Liver (tissue), 9 donors: ENCODE measurements around the gene AFF2. TPM values are rescaled to one million over a fixed set of nuclear protein-coding genes. Genes with fewer than 3 reads are reported as not detected.

Experiments used
- DNase-seq: peaks from one replicate; pipeline ENCODE4 v3.0.0-alpha.2; 2017; ENCODE audit warnings: low spot score
- H3K27ac ChIP-seq, 2 donors: one replicate each; pipeline ENCODE4 v1.7.0; 2013; ENCODE audit warnings: inconsistent platforms in 2 of 2, low read length in 2 of 2, control low read depth in 1 of 2, low read depth in 1 of 2, mild to moderate bottlenecking in 1 of 2
- H3K27me3 ChIP-seq, 4 donors: one replicate each; pipeline versions ENCODE4 v1.6.1 to v1.7.0; 2013; ENCODE audit warnings: low read length in 3 of 4, inconsistent platforms in 1 of 4, mild to moderate bottlenecking in 1 of 4, moderate library complexity in 1 of 4; ENCODE audit not compliant: control insufficient read depth in 4 of 4, insufficient read depth in 4 of 4
- H3K36me3 ChIP-seq, 4 donors: one replicate each; pipeline versions ENCODE4 v1.6.1 to v1.7.0; 2013; ENCODE audit warnings: low read length in 3 of 4, mild to moderate bottlenecking in 3 of 4, low read depth in 1 of 4, moderate library complexity in 1 of 4; ENCODE audit not compliant: control insufficient read depth in 4 of 4, insufficient read depth in 3 of 4
- H3K4me1 ChIP-seq, 4 donors: one replicate each; pipeline versions ENCODE4 v1.6.1 to v1.7.0; 2013; ENCODE audit warnings: low read length in 3 of 4, mild to moderate bottlenecking in 3 of 4, moderate library complexity in 1 of 4; ENCODE audit not compliant: control insufficient read depth in 4 of 4, insufficient read depth in 4 of 4
- H3K4me3 ChIP-seq, 3 donors: one replicate each; pipeline versions ENCODE4 v1.6.1 to v1.7.0; 2013; ENCODE audit warnings: low read length in 3 of 3, control low read depth in 1 of 3, low read depth in 1 of 3, mild to moderate bottlenecking in 1 of 3
- H3K9ac ChIP-seq, 2 donors: one replicate each; pipeline ENCODE4 v1.7.0; 2013; ENCODE audit warnings: low read length in 2 of 2, mild to moderate bottlenecking in 2 of 2, moderate library complexity in 2 of 2, control low read depth in 1 of 2, low read depth in 1 of 2
- H3K9me3 ChIP-seq, 4 donors: one replicate each; pipeline versions ENCODE4 v1.6.1 to v1.7.0; 2013; ENCODE audit warnings: low read length in 3 of 4; ENCODE audit not compliant: control insufficient read depth in 4 of 4
- EGR1 ChIP-seq, 2 donors: IDR thresholded peaks; 2 replicates each; pipeline ENCODE4 v1.6.1; 2016 to 2018; ENCODE audit warnings: antibody characterized with exemption in 2 of 2, low read depth in 2 of 2
- FOXA1 ChIP-seq: IDR thresholded peaks from 2 replicates; pipeline ENCODE4 v1.6.1; 2016; ENCODE audit warnings: antibody characterized with exemption
- FOXA2 ChIP-seq: IDR thresholded peaks from 2 replicates; pipeline ENCODE4 v1.6.1; 2016; ENCODE audit warnings: antibody characterized with exemption
- GABPA ChIP-seq, 2 donors: IDR thresholded peaks in 1 of 2; conservative IDR thresholded peaks in 1 of 2; 2 replicates each; pipeline ENCODE4 v1.6.1; 2016; ENCODE audit warnings: antibody characterized with exemption in 2 of 2, mild to moderate bottlenecking in 1 of 2, moderate library complexity in 1 of 2
- HNF4A ChIP-seq, 2 donors: conservative IDR thresholded peaks; 2 replicates each; pipeline ENCODE4 v1.6.1; 2016; ENCODE audit warnings: antibody characterized with exemption in 2 of 2, mild to moderate bottlenecking in 2 of 2
- HNF4G ChIP-seq: IDR thresholded peaks from 2 replicates; pipeline ENCODE4 v1.6.1; 2016; ENCODE audit warnings: antibody characterized with exemption
- JUND ChIP-seq, 2 donors: IDR thresholded peaks; 2 replicates each; pipeline ENCODE4 v1.6.1; 2016; ENCODE audit warnings: antibody characterized with exemption in 2 of 2
- NR2F2 ChIP-seq: IDR thresholded peaks from 2 replicates; pipeline ENCODE4 v1.6.1; 2016; ENCODE audit warnings: antibody characterized with exemption
- RXRA ChIP-seq, 2 donors: IDR thresholded peaks; 2 replicates each; pipeline ENCODE4 v1.6.1; 2017 to 2018; ENCODE audit warnings: antibody characterized with exemption in 2 of 2, mild to moderate bottlenecking in 1 of 2
- SP1 ChIP-seq: IDR thresholded peaks from 2 replicates; pipeline ENCODE4 v1.6.1; 2018; ENCODE audit warnings: antibody characterized with exemption, mild to moderate bottlenecking
- TAF1 ChIP-seq: conservative IDR thresholded peaks from 2 replicates; pipeline ENCODE4 v1.6.1; 2016; ENCODE audit warnings: antibody characterized with exemption, mild to moderate bottlenecking
- YY1 ChIP-seq: IDR thresholded peaks from 2 replicates; pipeline ENCODE4 v1.6.1; 2016; ENCODE audit warnings: antibody characterized with exemption, mild to moderate bottlenecking
- WGBS: extraction: QIAGEN DNeasy Blood & Tissue Kit; methylation state at CpG from one replicate; pipeline ENCODE4 v1.1.7; 2013; 5-methylcytosine and 5-hydroxymethylcytosine counted together
- polyA plus RNA-seq, 2 donors: library from polyadenylated mRNA; stranded (reverse) in 1 of 2; unstranded in 1 of 2; fragments of 200-250 nt in 1 of 2; fragments of >200 nt in 1 of 2; fragmentation: Nextera tagmentation in 1 of 2; extraction: Ambion mirVana in 1 of 2; gene quantifications; one replicate each; pipeline versions ENCODE4 v1.2.1 to v1.2.3, GENCODE V29; 2013 to 2015
- total RNA-seq, 2 donors: library from RNA; depleted of rRNA; stranded (reverse); fragments of >200 nt; gene quantifications; one replicate each; pipeline ENCODE4 v1.2.3, GENCODE V29; 2014
- TF ChIP-seq, protein P1 (sequence below): IDR thresholded peaks from 2 replicates; pipeline ENCODE4 v1.6.1; 2016; ENCODE audit warnings: antibody characterized with exemption
- TF ChIP-seq, protein P2 (sequence below): IDR thresholded peaks from 2 replicates; pipeline ENCODE4 v1.6.1; 2016; ENCODE audit warnings: antibody characterized with exemption
- TF ChIP-seq, protein P3 (sequence below): IDR thresholded peaks from 2 replicates; pipeline ENCODE4 v1.6.1; 2016; ENCODE audit warnings: antibody characterized with exemption
- TF ChIP-seq, protein P4 (sequence below): fragments of 150-350 bp; IDR thresholded peaks from 2 replicates; pipeline ENCODE4 v1.5.1; 2017; ENCODE audit warnings: improper control_type of control experiment, low read depth, low read length; ENCODE audit not compliant: missing input control
- donor health status: healthy.
- donor health status: healthy.
- donor health status: healthy.
- donor health status: healthy.
- donor health status: healthy.

AFF2 gene
- total and polyA plus RNA-seq, 4 donors, result 0.01 to 1.6 (median 0.50) TPM; not detected in 1

DNA sequence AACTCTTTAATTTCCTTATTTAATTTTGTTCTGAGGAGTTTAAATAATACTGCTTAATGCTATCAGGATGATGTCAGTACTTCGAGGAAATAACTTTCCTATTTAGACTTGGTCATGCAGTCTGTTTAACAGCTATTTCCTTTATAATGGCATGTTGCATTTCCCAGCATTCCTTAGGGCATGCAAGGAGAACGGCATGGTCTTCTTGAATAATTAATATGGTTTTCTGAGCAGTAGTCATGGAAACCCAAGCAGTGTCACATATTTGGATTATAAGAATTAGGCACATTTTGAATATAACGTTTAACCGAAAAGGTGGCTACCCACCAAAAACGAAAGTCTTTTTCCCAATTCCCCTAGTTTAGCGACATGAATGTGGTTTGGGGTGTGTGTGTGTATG, 76.0 kb downstream of the AFF2 start:
- H3K4me3 ChIP-seq, result no peak overlapping the region
- no peak overlapping the region for H3K9ac ChIP-seq
- no peaks in the 10 kb centered on the region for H3K36me3 ChIP-seq
- H3K9me3 ChIP-seq, result no peaks in the 10 kb centered on the region
- no peaks in the 10 kb centered on the region for H3K27me3 ChIP-seq
- H3K4me1 ChIP-seq, result no peaks in the 10 kb centered on the region
- H3K27ac ChIP-seq, result no peak overlapping the region
- 79% methylated on average over 6 of the region's 6 CpGs for WGBS
- no peak for DNase-seq
- TF ChIP-seq SP1, result no peak
- TF ChIP-seq YY1, result no peak
- TF ChIP-seq NR2F2, result no peak
- TF ChIP-seq HNF4G, result no peak
- TF ChIP-seq FOXA1, result no peak
- no peak for TF ChIP-seq RXRA (IDR thresholded peaks at IDR 0.05)
- TF ChIP-seq, protein P1, sequence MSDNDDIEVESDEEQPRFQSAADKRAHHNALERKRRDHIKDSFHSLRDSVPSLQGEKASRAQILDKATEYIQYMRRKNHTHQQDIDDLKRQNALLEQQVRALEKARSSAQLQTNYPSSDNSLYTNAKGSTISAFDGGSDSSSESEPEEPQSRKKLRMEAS, result no peak
- TF ChIP-seq FOXA2, result no peak
- TF ChIP-seq, protein P2, sequence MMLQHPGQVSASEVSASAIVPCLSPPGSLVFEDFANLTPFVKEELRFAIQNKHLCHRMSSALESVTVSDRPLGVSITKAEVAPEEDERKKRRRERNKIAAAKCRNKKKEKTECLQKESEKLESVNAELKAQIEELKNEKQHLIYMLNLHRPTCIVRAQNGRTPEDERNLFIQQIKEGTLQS, result no peak
- TF ChIP-seq, protein P3, sequence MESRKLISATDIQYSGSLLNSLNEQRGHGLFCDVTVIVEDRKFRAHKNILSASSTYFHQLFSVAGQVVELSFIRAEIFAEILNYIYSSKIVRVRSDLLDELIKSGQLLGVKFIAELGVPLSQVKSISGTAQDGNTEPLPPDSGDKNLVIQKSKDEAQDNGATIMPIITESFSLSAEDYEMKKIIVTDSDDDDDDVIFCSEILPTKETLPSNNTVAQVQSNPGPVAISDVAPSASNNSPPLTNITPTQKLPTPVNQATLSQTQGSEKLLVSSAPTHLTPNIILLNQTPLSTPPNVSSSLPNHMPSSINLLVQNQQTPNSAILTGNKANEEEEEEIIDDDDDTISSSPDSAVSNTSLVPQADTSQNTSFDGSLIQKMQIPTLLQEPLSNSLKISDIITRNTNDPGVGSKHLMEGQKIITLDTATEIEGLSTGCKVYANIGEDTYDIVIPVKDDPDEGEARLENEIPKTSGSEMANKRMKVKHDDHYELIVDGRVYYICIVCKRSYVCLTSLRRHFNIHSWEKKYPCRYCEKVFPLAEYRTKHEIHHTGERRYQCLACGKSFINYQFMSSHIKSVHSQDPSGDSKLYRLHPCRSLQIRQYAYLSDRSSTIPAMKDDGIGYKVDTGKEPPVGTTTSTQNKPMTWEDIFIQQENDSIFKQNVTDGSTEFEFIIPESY, result no peak
- TF ChIP-seq HNF4A (conservative IDR thresholded peaks at IDR 0.05), result no peak
- no peak for TF ChIP-seq EGR1 (IDR thresholded peaks at IDR 0.05; ENCODE audit: low read depth in 2 of 2)

DNA sequence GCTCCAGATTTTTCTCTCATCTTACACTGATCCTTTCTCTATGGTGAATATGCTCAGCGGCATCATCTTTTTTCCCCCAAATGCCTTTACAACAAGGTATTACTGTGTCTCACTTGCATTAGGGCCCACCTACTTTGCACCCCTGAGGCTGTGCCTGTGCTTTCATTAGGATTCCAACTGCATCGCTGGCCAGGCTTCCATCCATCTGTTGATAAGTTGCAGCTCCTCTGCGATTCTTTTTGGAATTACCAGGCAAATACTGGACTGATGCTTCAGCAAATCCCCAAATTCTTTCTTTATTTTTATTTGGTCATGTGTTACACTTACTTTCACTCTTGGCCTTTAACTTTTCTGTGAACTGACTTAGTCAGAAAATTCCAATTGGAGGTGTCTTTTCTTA, 77.3 kb downstream of the AFF2 start:
- TF ChIP-seq, protein P2, result no peak
- TF ChIP-seq EGR1 (IDR thresholded peaks at IDR 0.05; ENCODE audit: low read depth in 2 of 2), result no peak
- no peak for TF ChIP-seq GABPA (IDR thresholded peaks at IDR 0.05 in 1 of 2, conservative IDR thresholded peaks at IDR 0.05 in 1 of 2)
- Histone ChIP-seq H3K4me1 (no peaks in the 10 kb centered on the region), H3K9me3 (no peaks in the 10 kb centered on the region), H3K36me3 (no peaks in the 10 kb centered on the region), H3K4me3 (no peak overlapping the region), H3K27ac (no peak overlapping the region), H3K9ac (no peak overlapping the region), H3K27me3 (no peaks in the 10 kb centered on the region)
- WGBS, result 76% methylated on average over 3 of the region's 3 CpGs
- no peak for DNase-seq

DNA sequence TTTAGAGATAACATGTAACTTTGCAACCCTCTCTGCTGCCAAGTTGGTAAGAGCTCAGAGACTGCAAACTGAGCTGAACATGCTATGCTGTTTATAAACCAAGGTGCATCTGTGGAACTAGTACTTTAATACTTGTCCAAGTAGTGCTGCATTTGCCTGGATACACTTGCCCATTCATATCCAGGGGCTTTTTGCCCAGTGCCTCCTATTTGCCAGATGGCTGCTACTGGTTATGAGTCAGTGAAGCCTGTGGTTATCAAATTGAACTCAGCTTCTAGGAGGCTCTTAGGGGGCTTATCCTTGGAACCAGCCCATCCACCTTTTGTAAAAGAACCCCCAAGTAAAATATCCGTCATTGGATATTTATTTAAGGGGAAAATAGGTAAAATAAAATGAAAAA, 79.6 kb downstream of the AFF2 start:
- TF ChIP-seq, protein P2, result no peak
- TF ChIP-seq NR2F2, result no peak
- TF ChIP-seq, protein P4, sequence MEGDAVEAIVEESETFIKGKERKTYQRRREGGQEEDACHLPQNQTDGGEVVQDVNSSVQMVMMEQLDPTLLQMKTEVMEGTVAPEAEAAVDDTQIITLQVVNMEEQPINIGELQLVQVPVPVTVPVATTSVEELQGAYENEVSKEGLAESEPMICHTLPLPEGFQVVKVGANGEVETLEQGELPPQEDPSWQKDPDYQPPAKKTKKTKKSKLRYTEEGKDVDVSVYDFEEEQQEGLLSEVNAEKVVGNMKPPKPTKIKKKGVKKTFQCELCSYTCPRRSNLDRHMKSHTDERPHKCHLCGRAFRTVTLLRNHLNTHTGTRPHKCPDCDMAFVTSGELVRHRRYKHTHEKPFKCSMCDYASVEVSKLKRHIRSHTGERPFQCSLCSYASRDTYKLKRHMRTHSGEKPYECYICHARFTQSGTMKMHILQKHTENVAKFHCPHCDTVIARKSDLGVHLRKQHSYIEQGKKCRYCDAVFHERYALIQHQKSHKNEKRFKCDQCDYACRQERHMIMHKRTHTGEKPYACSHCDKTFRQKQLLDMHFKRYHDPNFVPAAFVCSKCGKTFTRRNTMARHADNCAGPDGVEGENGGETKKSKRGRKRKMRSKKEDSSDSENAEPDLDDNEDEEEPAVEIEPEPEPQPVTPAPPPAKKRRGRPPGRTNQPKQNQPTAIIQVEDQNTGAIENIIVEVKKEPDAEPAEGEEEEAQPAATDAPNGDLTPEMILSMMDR, result no peak
- no peak for TF ChIP-seq JUND (IDR thresholded peaks at IDR 0.05)
- TF ChIP-seq, protein P3, result no peak
- no peak for TF ChIP-seq TAF1
- TF ChIP-seq FOXA2, result no peak
- TF ChIP-seq GABPA (IDR thresholded peaks at IDR 0.05 in 1 of 2, conservative IDR thresholded peaks at IDR 0.05 in 1 of 2), result no peak
- H3K4me3 ChIP-seq, result no peak overlapping the region
- no peak overlapping the region for H3K27ac ChIP-seq
- H3K9me3 ChIP-seq, result no peaks in the 10 kb centered on the region
- no peaks in the 10 kb centered on the region for H3K4me1 ChIP-seq
- no peak for DNase-seq
- H3K27me3 ChIP-seq, result no peaks in the 10 kb centered on the region
- WGBS, result 73% methylated on average over 1 of the region's 1 CpG
- no peak overlapping the region for H3K9ac ChIP-seq
- no peaks in the 10 kb centered on the region for H3K36me3 ChIP-seq
